NCI-H2227 treated with DMSO at 0.1 percent for 48 hours (cell line): ENCODE results near the gene TREM1.
A peak's percentile ranks its signal among the peaks of the same experiment; 100 is the strongest.

Experiments
- DNase-seq: peaks from one replicate; lab custom pipeline; 2025; lab: John Stamatoyannopoulos, UW

TREM1 gene

GRCh38 chr6:41286544-41287346 is at the start of gene TREM1:
TREM1 (minus strand) TSS chr6:41286682; CDS start chr6:41286655, 27 bp downstream.
- DNase-seq: no peak

- DNase-seq: no peak
These were observed 49.5 kb upstream of the TREM1 start for GRCh38 chr6:41335943-41336342.

- no peak for DNase-seq
These were observed 48.8 kb upstream of the TREM1 start, which contains the start of gene NCR2 for GRCh38 chr6:41335296-41335695. NCR2 (plus strand) TSS chr6:41335608; CDS start chr6:41335877, 269 bp downstream.

GRCh38 chr6:41334482-41335040 is 48.1 kb upstream of the TREM1 start:
- DNase-seq: no peak

- DNase-seq: no peak
These were observed 46.6 kb upstream of the TREM1 start for GRCh38 chr6:41332842-41333736.

GRCh38 chr6:41332241-41332640 is 45.8 kb upstream of the TREM1 start:
- no peak for DNase-seq

- DNase-seq: no peak
These were observed 45.1 kb upstream of the TREM1 start for GRCh38 chr6:41331401-41332150.

GRCh38 chr6:41327177-41327576 is 40.7 kb upstream of the TREM1 start:
- DNase-seq: no peak

GRCh38 chr6:41326092-41326491 is 39.6 kb upstream of the TREM1 start:
- DNase-seq: no peak

- no peak for DNase-seq
These were observed 39.1 kb upstream of the TREM1 start for GRCh38 chr6:41325446-41326066.

- no peak for DNase-seq
These were observed 34.7 kb upstream of the TREM1 start for GRCh38 chr6:41321183-41321582.

GRCh38 chr6:41318654-41319565 is 32.4 kb upstream of the TREM1 start:
- peak; percentile 75 for DNase-seq

- DNase-seq: no peak
These were observed 31.8 kb upstream of the TREM1 start for GRCh38 chr6:41318261-41318653.

GRCh38 chr6:41315943-41316620 is 29.6 kb upstream of the TREM1 start:
- no peak for DNase-seq

- DNase-seq: no peak
These were observed 28.7 kb upstream of the TREM1 start for GRCh38 chr6:41315203-41315602.

GRCh38 chr6:41306187-41306854 is 19.8 kb upstream of the TREM1 start:
- DNase-seq: peak; percentile 29

GRCh38 chr6:41302638-41303037 is 16.2 kb upstream of the TREM1 start:
- no peak for DNase-seq

GRCh38 chr6:41298785-41299502 is 12.5 kb upstream of the TREM1 start:
- DNase-seq: no peak
